IMR-90 (cell line): ENCODE data around the gene PTK7. TPM values are rescaled to one million over a fixed set of nuclear protein-coding genes. Genes with fewer than 3 reads are reported as not detected.

Experiments
- ATAC-seq: fragments of 200-7000 bp; cut with Tn5 transposase; 2 replicates; pipeline ENCODE4 v1.9.1; 2020; ENCODE audit warnings: low read depth, mild to moderate bottlenecking, moderate library complexity
- BruUV-seq: library from RNA; stranded (reverse); fragments of 400-500 nt; replicated peaks from 2 replicates; lab custom pipeline; 2021; lab: Mats Ljungman, UMichigan
- CTCF ChIA-PET: fragments of 300-600 bp; formaldehyde crosslinking; extraction: SDS; loops from one replicate; lab custom pipeline; 2021; ENCODE audit warnings: antibody characterized with exemption; lab: Yijun Ruan, JAX
- POLR2A ChIA-PET: fragments of 300-600 bp; sonication (Branson Sonifier 250); formaldehyde crosslinking; loops from one replicate; lab custom pipeline; 2022; ENCODE audit warnings: antibody characterized with exemption; ENCODE audit not compliant: unreplicated experiment; lab: Charles Lee
- DNase-seq: peaks from one replicate; pipeline ENCODE4 v3.0.0; 2013
- H2AFZ ChIP-seq: replicated peaks from 2 replicates; pipeline ENCODE3; 2013; ENCODE audit warnings: low read length, mild to moderate bottlenecking; ENCODE audit not compliant: poor library complexity
- H2AK5ac ChIP-seq: 2 replicates; pipeline ENCODE4 v1.6.1; 2013; ENCODE audit warnings: low read depth, low read length, inconsistent platforms
- H2AK9ac ChIP-seq: replicated peaks from 2 replicates; pipeline ENCODE3; 2013; ENCODE audit warnings: mild to moderate bottlenecking, low read depth, low read length, moderate library complexity; ENCODE audit not compliant: poor library complexity
- H2BK120ac ChIP-seq: 2 replicates; pipeline ENCODE4 v1.6.1; 2013; ENCODE audit warnings: low read depth, low read length, inconsistent platforms
- H2BK15ac ChIP-seq: 3 replicates; pipeline ENCODE4 v1.6.1; 2013; ENCODE audit warnings: low read depth, low read length, inconsistent platforms
- H2BK20ac ChIP-seq: 2 replicates; pipeline ENCODE4 v1.6.1; 2013; ENCODE audit warnings: low read depth, mild to moderate bottlenecking, inconsistent platforms, low read length, moderate library complexity
- H2BK5ac ChIP-seq: 2 replicates; pipeline ENCODE4 v1.6.1; 2013; ENCODE audit warnings: mild to moderate bottlenecking, low read depth, low read length, inconsistent platforms; ENCODE audit not compliant: poor library complexity, severe bottlenecking
- H3K14ac ChIP-seq: replicated peaks from 2 replicates; pipeline ENCODE4 v1.6.1; 2013; ENCODE audit warnings: low read depth, low read length, inconsistent platforms
- H3K18ac ChIP-seq: 2 replicates; pipeline ENCODE4 v1.6.1; 2013; ENCODE audit warnings: low read depth, low read length, control low read depth
- H3K23ac ChIP-seq: 2 replicates; pipeline ENCODE4 v1.6.1; 2013; ENCODE audit warnings: low read depth, low read length, inconsistent platforms
- H3K27ac ChIP-seq: 2 replicates; pipeline ENCODE4 v1.5.1; 2013; ENCODE audit warnings: mild to moderate bottlenecking, control low read depth, low read length; ENCODE audit not compliant: insufficient read depth
- H3K27me3 ChIP-seq: 2 replicates; pipeline ENCODE4 v1.6.1; 2013; ENCODE audit warnings: low read length; ENCODE audit not compliant: control insufficient read depth, insufficient read depth
- H3K36me3 ChIP-seq: 2 replicates; pipeline ENCODE4 v1.6.1; 2013; ENCODE audit warnings: low read length, mixed read lengths; ENCODE audit not compliant: control insufficient read depth, insufficient read depth
- H3K4ac ChIP-seq: 2 replicates; pipeline ENCODE4 v1.6.1; 2013; ENCODE audit warnings: low read depth, low read length, inconsistent platforms
- H3K4me1 ChIP-seq: 2 replicates; pipeline ENCODE4 v1.6.1; 2013; ENCODE audit warnings: low read length, mixed read lengths; ENCODE audit not compliant: control insufficient read depth, insufficient read depth
- H3K4me2 ChIP-seq: 2 replicates; pipeline ENCODE4 v1.6.1; 2013; ENCODE audit warnings: low read depth, mild to moderate bottlenecking, control low read depth, low read length, moderate library complexity
- H3K4me3 ChIP-seq: 2 replicates; pipeline ENCODE4 v1.5.1; 2013; ENCODE audit warnings: low read depth, mild to moderate bottlenecking, control low read depth, low read length, moderate library complexity; ENCODE audit not compliant: insufficient read depth
- H3K56ac ChIP-seq: 2 replicates; pipeline ENCODE4 v1.6.1; 2013; ENCODE audit warnings: low read length, inconsistent platforms; ENCODE audit not compliant: insufficient read depth; ENCODE audit errors: extremely low read depth
- H3K79me1 ChIP-seq, 2 experiments: 2 replicates each; pipeline ENCODE4 v1.6.1; 2013; ENCODE audit warnings: low read length in 2 of 2, inconsistent platforms in 1 of 2, low read depth in 1 of 2
- H3K9ac ChIP-seq: 2 replicates; pipeline ENCODE4 v1.6.1; 2013; ENCODE audit warnings: low read depth, low read length, control low read depth
- H3K9me1 ChIP-seq: 2 replicates; pipeline ENCODE4 v1.6.1; 2013; ENCODE audit warnings: low read length, inconsistent platforms; ENCODE audit not compliant: insufficient read depth
- H3K9me3 ChIP-seq: 2 replicates; pipeline ENCODE4 v1.6.1; 2013; ENCODE audit warnings: low read length; ENCODE audit not compliant: control insufficient read depth, insufficient read depth
- H4K20me1 ChIP-seq: 2 replicates; pipeline ENCODE4 v1.6.1; 2013; ENCODE audit warnings: low read length, inconsistent platforms; ENCODE audit not compliant: insufficient read depth
- H4K5ac ChIP-seq: 2 replicates; pipeline ENCODE4 v1.6.1; 2013; ENCODE audit warnings: mild to moderate bottlenecking, low read depth, low read length, control low read depth
- H4K8ac ChIP-seq, 2 experiments: 2 replicates each; pipeline ENCODE4 v1.6.1; 2013; ENCODE audit warnings: low read depth in 2 of 2, low read length in 2 of 2, control low read depth in 1 of 2, inconsistent platforms in 1 of 2
- H4K91ac ChIP-seq: 2 replicates; pipeline ENCODE4 v1.6.1; 2013; ENCODE audit warnings: low read depth, low read length, inconsistent platforms; ENCODE audit not compliant: insufficient read depth
- CHD1 ChIP-seq: IDR thresholded peaks from 2 replicates; pipeline ENCODE4 v1.6.1; 2012; ENCODE audit warnings: low read depth, low read length, improper control_type of control experiment
- MAFK ChIP-seq: IDR thresholded peaks from 2 replicates; pipeline ENCODE4 v1.6.1; 2012; ENCODE audit warnings: low read depth, low read length, improper control_type of control experiment
- NFE2L2 ChIP-seq: fragments of 150-350 bp; IDR thresholded peaks from 2 replicates; pipeline ENCODE4 v1.6.1; 2016; ENCODE audit warnings: low read depth, mild to moderate bottlenecking, low read length
- RAD21 ChIP-seq: IDR thresholded peaks from 2 replicates; pipeline ENCODE4 v1.6.1; 2012; ENCODE audit warnings: low read length, improper control_type of control experiment
- RCOR1 ChIP-seq: IDR thresholded peaks from 2 replicates; pipeline ENCODE4 v1.6.1; 2012; ENCODE audit warnings: mild to moderate bottlenecking, low read length, improper control_type of control experiment; ENCODE audit not compliant: insufficient replicate concordance
- RFX5 ChIP-seq: IDR thresholded peaks from 2 replicates; pipeline ENCODE4 v1.8.0; 2012; ENCODE audit warnings: low read depth, mild to moderate bottlenecking, low read length, moderate library complexity
- SMC3 ChIP-seq: fragments of 150-350 bp; IDR thresholded peaks from 2 replicates; pipeline ENCODE4 v1.6.1; 2016; ENCODE audit warnings: low read depth, mild to moderate bottlenecking, antibody characterized with exemption, low read length, moderate library complexity
- USF2 ChIP-seq: fragments of 150-350 bp; IDR thresholded peaks from 2 replicates; pipeline ENCODE4 v1.6.1; 2017; ENCODE audit warnings: mild to moderate bottlenecking, antibody characterized with exemption, low read length, low read depth
- WGBS, 2 experiments: methylation state at CpG; one replicate each; pipeline versions ENCODE4 v1.1.5 to v1.1.7; 2013; ENCODE audit warnings: missing lambda C conversion rate in 2 of 2; ENCODE audit not compliant: insufficient read length in 1 of 2; ENCODE audit errors: extremely low coverage in 2 of 2; 5-methylcytosine and 5-hydroxymethylcytosine counted together
- dilution Hi-C: fragments of 300-500 bp; cut with HindIII; formaldehyde crosslinking; loops from one replicate; pipeline ENCODE4 v1.14.3; 2018; ENCODE audit warnings: low sequenced_read_pairs; ENCODE audit not compliant: unreplicated experiment
- in situ Hi-C: fragments of 300-500 bp; cut with MboI; formaldehyde crosslinking; loops from 3 replicates; pipeline ENCODE4 v1.14.3; 2019; ENCODE audit warnings: low sequenced_read_pairs, inconsistent platforms, mixed read lengths
- intact Hi-C: fragments of 100-400 bp; cut with micrococcal nuclease; formaldehyde crosslinking; loops from 2 replicates; pipeline ENCODE4 v1.10.0; 2022
- polyA plus RNA-seq, 3 experiments: library from polyadenylated mRNA; depleted of rRNA; stranded (reverse); fragments of >200 nt; gene quantifications; 2 replicates each; pipeline ENCODE4 v1.2.3, GENCODE V29; 2012; ENCODE audit warnings: low replicate concordance in 1 of 3
- total RNA-seq: library from RNA; depleted of rRNA; stranded (reverse); fragments of >200 nt; gene quantifications from 2 replicates; pipeline ENCODE4 v1.2.3, GENCODE V29; 2012
- TF ChIP-seq, protein P1 (sequence below): fragments of 150-350 bp; IDR thresholded peaks from 2 replicates; pipeline ENCODE4 v1.6.1; 2016; ENCODE audit warnings: low read depth, mild to moderate bottlenecking, low read length, moderate library complexity, borderline replicate concordance
- TF ChIP-seq, protein P2 (sequence below): conservative IDR thresholded peaks from 2 replicates; pipeline ENCODE4 v1.5.1; 2012; ENCODE audit warnings: mild to moderate bottlenecking, low read depth, low read length, improper control_type of control experiment

The PTK7 gene
- total and polyA plus RNA-seq, 2 of the 4 experiments (the other 2 are of a cell fraction) = 47.1 to 142 TPM

- H3K9me1 ChIP-seq = no peaks in the 10 kb centered on the region; the same call in 1 of the 2 replicates
- dilution Hi-C loops (no loop called here), in situ Hi-C loops (no loop called here), intact Hi-C loops (no loop called here)
- H2BK20ac ChIP-seq = no peak overlapping the region
- peaks cover 32% of the 10 kb centered on the region for H3K36me3 ChIP-seq
- H3K27me3 ChIP-seq = no peaks in the 10 kb centered on the region
- no peak overlapping the region for H3K4me2 ChIP-seq
- no peak overlapping the region for H2AFZ ChIP-seq
- ATAC-seq (no peak), DNase-seq (no peak)
- no peak overlapping the region for H2AK9ac ChIP-seq
- BruUV-seq = no TSS peak
- H2BK15ac ChIP-seq = no peak overlapping the region
- H3K79me1 ChIP-seq = no peaks in the 10 kb centered on the region
- H3K23ac ChIP-seq = no peak overlapping the region
- H3K4ac ChIP-seq = no peak overlapping the region
- H4K91ac ChIP-seq = no peak overlapping the region
- POLR2A ChIA-PET = no interaction called here
- no peak overlapping the region for H2BK120ac ChIP-seq
- H2BK5ac ChIP-seq = no peak overlapping the region
- H2AK5ac ChIP-seq = no peak overlapping the region
- H3K4me1 ChIP-seq = no peaks in the 10 kb centered on the region
- no peak overlapping the region for H3K14ac ChIP-seq
- 77% methylated on average over 8 of the region's 8 CpGs; no CpG with 5 or more reads in 1 of the 2 experiments for WGBS, 2 experiments
- H3K56ac ChIP-seq = no peak overlapping the region
- H3K18ac ChIP-seq = no peak overlapping the region
- no peaks in the 10 kb centered on the region; the same call in 1 of the 2 replicates for H3K9me3 ChIP-seq
- H4K20me1 ChIP-seq = no peaks in the 10 kb centered on the region
- CTCF ChIA-PET = no interaction called here
- H4K8ac ChIP-seq = no peak overlapping the region
- H3K9ac ChIP-seq = no peak overlapping the region
- no peak overlapping the region for H4K5ac ChIP-seq
- TF ChIP-seq, protein P1, sequence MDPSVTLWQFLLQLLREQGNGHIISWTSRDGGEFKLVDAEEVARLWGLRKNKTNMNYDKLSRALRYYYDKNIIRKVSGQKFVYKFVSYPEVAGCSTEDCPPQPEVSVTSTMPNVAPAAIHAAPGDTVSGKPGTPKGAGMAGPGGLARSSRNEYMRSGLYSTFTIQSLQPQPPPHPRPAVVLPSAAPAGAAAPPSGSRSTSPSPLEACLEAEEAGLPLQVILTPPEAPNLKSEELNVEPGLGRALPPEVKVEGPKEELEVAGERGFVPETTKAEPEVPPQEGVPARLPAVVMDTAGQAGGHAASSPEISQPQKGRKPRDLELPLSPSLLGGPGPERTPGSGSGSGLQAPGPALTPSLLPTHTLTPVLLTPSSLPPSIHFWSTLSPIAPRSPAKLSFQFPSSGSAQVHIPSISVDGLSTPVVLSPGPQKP = no peak
- TF ChIP-seq USF2 (no peak), RFX5 (no peak), SMC3 (no peak), RCOR1 (no peak), RAD21 (no peak), MAFK (no peak), NFE2L2 (no peak), CHD1 (no peak)
- TF ChIP-seq, protein P2, sequence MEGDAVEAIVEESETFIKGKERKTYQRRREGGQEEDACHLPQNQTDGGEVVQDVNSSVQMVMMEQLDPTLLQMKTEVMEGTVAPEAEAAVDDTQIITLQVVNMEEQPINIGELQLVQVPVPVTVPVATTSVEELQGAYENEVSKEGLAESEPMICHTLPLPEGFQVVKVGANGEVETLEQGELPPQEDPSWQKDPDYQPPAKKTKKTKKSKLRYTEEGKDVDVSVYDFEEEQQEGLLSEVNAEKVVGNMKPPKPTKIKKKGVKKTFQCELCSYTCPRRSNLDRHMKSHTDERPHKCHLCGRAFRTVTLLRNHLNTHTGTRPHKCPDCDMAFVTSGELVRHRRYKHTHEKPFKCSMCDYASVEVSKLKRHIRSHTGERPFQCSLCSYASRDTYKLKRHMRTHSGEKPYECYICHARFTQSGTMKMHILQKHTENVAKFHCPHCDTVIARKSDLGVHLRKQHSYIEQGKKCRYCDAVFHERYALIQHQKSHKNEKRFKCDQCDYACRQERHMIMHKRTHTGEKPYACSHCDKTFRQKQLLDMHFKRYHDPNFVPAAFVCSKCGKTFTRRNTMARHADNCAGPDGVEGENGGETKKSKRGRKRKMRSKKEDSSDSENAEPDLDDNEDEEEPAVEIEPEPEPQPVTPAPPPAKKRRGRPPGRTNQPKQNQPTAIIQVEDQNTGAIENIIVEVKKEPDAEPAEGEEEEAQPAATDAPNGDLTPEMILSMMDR = no peak
- H3K27ac ChIP-seq = no peak overlapping the region
- H3K4me3 ChIP-seq = no peak overlapping the region
Measured at GRCh38 chr6:43203718-43204095, 127.6 kb downstream of the PTK7 start.
